HG02885 (cell line): ENCODE data around the gene CD36.

Experiments
- ATAC-seq: cut with Tn5 transposase; IDR thresholded peaks from one replicate; pipeline ENCODE4 v1.9.1; 2021; ENCODE audit warnings: mild to moderate bottlenecking; ENCODE audit not compliant: unreplicated experiment, poor library complexity

CD36 gene

GRCh38 chr7:80681272-80681885 lies 42.9 kb downstream of the CD36 start:
- peak; percentile 87 for ATAC-seq

GRCh38 chr7:80682744-80683143 lies 44.3 kb downstream of the CD36 start:
- ATAC-seq = no peak

- no peak for ATAC-seq
Measured at GRCh38 chr7:80686576-80686975, 48.1 kb downstream of the CD36 start.

- peak; percentile 85 for ATAC-seq
Measured at GRCh38 chr7:80699045-80699638, 60.7 kb downstream of the CD36 start.

- no peak for ATAC-seq
Measured at GRCh38 chr7:80699721-80700256, 61.3 kb downstream of the CD36 start.

GRCh38 chr7:80703272-80703671 lies 64.8 kb downstream of the CD36 start:
- ATAC-seq = no peak

GRCh38 chr7:80705130-80705781 lies 66.8 kb downstream of the CD36 start:
- ATAC-seq = no peak

- ATAC-seq = no peak
Measured at GRCh38 chr7:80707318-80707717, 68.9 kb downstream of the CD36 start.

- ATAC-seq = no peak
Measured at GRCh38 chr7:80708123-80708522, 69.7 kb downstream of the CD36 start.

- no peak for ATAC-seq
Measured at GRCh38 chr7:80711531-80711930, 73.1 kb downstream of the CD36 start.

GRCh38 chr7:80719261-80719660 lies 80.8 kb downstream of the CD36 start:
- ATAC-seq = no peak

GRCh38 chr7:80720146-80720545 lies 81.7 kb downstream of the CD36 start:
- no peak for ATAC-seq

- no peak for ATAC-seq
Measured at GRCh38 chr7:80721883-80722615, 83.6 kb downstream of the CD36 start.

GRCh38 chr7:80722616-80723195 lies 84.3 kb downstream of the CD36 start:
- ATAC-seq = no peak

- ATAC-seq = no peak
Measured at GRCh38 chr7:80724249-80724871, 85.9 kb downstream of the CD36 start.

GRCh38 chr7:80725181-80725611 lies 86.8 kb downstream of the CD36 start:
- ATAC-seq = no peak
